Uterus (tissue), 2 donors: ENCODE results near the gene TFF2.

Source experiments
- CTCF ChIP-seq, 4 experiments: fragments of 200-600 bp in 2 of 4; fragments of 450-650 bp in 2 of 4; sonication (generic) in 2 of 4; IDR thresholded peaks; one replicate each; pipeline ENCODE4 v1.5.1; 2016 to 2019; ENCODE audit warnings: antibody characterized with exemption in 4 of 4, mild to moderate bottlenecking in 2 of 4, moderate library complexity in 1 of 4
- POLR2A ChIP-seq, 2 donors: fragments of 450-650 bp; IDR thresholded peaks; one replicate each; pipeline ENCODE4 v1.6.1; 2016; ENCODE audit warnings: antibody characterized with exemption in 2 of 2, mild to moderate bottlenecking in 1 of 2, moderate library complexity in 1 of 2

- no peak for TF ChIP-seq POLR2A (IDR thresholded peaks at IDR 0.05)
- no peak for TF ChIP-seq CTCF (IDR thresholded peaks at IDR 0.05)
Observed at GRCh38 chr21:42395905-42396651, 45.3 kb upstream of the TFF2 start, which contains the start of gene TMPRSS3.
